ENCODE results near the gene CCDC148.

Gene CCDC148

DNA sequence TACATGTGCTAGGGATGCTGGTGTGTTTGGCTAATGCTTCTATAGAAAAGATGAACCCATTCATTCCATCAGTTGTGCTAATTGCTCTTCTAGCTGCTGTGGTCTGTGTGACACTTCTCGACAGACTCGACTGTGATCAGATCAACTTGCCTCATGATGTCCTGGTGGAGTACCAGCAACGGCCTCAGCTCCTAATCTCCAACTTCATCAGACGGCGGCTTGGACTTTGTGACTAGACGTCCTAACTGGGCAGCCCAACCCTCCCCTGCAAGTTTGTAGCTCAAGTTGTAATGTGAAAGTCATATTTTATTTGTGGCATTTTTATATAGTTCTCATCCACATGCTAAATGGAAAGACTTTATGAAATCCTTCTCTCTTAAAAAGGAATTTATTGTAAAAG, 321.9 kb downstream of the CCDC148 start:
- no peak for TF ChIP-seq RAD21 (IDR thresholded peaks at IDR 0.05; ENCODE audit: low read depth)
- no peak for TF ChIP-seq EGR1 (IDR thresholded peaks at IDR 0.05)
- TF ChIP-seq NFIC (IDR thresholded peaks at IDR 0.05), result no peak
- TF ChIP-seq YY1 (IDR thresholded peaks at IDR 0.05; ENCODE audit: low read depth), result no peak

DNA sequence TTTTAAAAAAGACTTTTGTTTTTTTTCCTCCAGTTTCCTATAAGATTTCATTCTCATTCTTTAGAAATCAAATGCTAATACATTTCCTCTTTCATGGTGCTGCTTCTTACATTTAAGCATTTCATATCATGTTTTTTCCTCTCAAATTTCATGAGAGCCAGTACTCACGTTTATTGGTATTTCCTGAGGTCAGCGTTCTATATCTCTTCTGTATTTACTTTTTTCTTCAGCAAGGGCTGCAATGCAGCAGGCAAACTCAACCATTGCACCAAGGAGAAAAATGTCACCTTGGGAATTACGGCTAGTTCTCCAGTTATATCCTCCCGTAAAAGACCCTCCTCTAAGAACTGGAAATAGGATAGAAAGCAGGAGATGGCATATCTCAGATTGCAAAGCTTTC, 322.5 kb downstream of the CCDC148 start:
- TF ChIP-seq NFIC (IDR thresholded peaks at IDR 0.05) (no peak), RAD21 (IDR thresholded peaks at IDR 0.05; ENCODE audit: low read depth) (no peak), CEBPB (IDR thresholded peaks at IDR 0.05) (no peak), YY1 (IDR thresholded peaks at IDR 0.05; ENCODE audit: low read depth) (no peak), CREB1 (IDR thresholded peaks at IDR 0.05; ENCODE audit: low read depth) (no peak), EGR1 (IDR thresholded peaks at IDR 0.05) (no peak), TAF1 (IDR thresholded peaks at IDR 0.05; ENCODE audit: low read depth) (no peak), ZBTB7A (IDR thresholded peaks at IDR 0.05; ENCODE audit: low read depth) (no peak), TCF12 (IDR thresholded peaks at IDR 0.05; ENCODE audit: low read depth) (no peak), TEAD4 (IDR thresholded peaks at IDR 0.05) (no peak), EP300 (IDR thresholded peaks at IDR 0.05; ENCODE audit: borderline replicate concordance) (no peak), FOXM1 (IDR thresholded peaks at IDR 0.05; ENCODE audit: borderline replicate concordance, low read depth) (no peak)
- TF ChIP-seq, protein P1, sequence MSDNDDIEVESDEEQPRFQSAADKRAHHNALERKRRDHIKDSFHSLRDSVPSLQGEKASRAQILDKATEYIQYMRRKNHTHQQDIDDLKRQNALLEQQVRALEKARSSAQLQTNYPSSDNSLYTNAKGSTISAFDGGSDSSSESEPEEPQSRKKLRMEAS (IDR thresholded peaks at IDR 0.05), result no peak
- TF ChIP-seq, protein P2, sequence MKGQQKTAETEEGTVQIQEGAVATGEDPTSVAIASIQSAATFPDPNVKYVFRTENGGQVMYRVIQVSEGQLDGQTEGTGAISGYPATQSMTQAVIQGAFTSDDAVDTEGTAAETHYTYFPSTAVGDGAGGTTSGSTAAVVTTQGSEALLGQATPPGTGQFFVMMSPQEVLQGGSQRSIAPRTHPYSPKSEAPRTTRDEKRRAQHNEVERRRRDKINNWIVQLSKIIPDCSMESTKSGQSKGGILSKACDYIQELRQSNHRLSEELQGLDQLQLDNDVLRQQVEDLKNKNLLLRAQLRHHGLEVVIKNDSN (IDR thresholded peaks at IDR 0.05), result no peak
- TF ChIP-seq, protein P3, sequence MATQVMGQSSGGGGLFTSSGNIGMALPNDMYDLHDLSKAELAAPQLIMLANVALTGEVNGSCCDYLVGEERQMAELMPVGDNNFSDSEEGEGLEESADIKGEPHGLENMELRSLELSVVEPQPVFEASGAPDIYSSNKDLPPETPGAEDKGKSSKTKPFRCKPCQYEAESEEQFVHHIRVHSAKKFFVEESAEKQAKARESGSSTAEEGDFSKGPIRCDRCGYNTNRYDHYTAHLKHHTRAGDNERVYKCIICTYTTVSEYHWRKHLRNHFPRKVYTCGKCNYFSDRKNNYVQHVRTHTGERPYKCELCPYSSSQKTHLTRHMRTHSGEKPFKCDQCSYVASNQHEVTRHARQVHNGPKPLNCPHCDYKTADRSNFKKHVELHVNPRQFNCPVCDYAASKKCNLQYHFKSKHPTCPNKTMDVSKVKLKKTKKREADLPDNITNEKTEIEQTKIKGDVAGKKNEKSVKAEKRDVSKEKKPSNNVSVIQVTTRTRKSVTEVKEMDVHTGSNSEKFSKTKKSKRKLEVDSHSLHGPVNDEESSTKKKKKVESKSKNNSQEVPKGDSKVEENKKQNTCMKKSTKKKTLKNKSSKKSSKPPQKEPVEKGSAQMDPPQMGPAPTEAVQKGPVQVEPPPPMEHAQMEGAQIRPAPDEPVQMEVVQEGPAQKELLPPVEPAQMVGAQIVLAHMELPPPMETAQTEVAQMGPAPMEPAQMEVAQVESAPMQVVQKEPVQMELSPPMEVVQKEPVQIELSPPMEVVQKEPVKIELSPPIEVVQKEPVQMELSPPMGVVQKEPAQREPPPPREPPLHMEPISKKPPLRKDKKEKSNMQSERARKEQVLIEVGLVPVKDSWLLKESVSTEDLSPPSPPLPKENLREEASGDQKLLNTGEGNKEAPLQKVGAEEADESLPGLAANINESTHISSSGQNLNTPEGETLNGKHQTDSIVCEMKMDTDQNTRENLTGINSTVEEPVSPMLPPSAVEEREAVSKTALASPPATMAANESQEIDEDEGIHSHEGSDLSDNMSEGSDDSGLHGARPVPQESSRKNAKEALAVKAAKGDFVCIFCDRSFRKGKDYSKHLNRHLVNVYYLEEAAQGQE (IDR thresholded peaks at IDR 0.05; ENCODE audit: low read depth), result no peak

DNA sequence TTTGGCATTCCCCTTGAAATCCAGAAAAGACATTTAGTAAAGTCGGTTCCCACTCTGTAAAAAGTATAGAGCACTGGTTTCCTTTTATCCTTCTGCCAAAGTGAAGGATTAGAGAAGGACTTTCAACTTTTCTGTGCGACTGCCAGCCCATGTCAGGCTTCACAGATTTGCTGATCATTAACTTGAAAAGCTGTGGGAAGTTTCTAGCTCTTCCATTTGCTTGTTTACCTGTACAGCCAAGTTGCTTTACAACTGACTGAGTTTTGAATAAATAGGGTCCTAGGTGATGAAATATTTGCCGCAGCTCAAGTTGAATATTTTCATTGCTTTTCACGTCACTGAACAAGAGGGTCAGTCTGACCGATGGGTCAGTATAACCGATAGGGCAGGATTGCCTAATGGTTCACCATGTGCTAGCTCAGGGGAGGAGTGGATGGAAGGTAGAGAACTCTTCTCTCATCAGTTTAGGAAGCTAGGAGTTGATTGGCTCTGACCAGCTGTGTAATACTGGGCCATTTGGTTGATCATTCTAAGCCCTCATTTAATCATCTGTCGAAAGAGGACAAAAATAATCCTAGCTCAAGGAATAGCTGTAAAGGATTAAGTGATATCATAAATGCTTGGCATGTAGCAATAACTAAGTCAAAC, 324.5 kb downstream of the CCDC148 start:
- TF ChIP-seq EP300 (IDR thresholded peaks at IDR 0.05; ENCODE audit: borderline replicate concordance) (no peak), TCF12 (IDR thresholded peaks at IDR 0.05; ENCODE audit: low read depth) (no peak), EGR1 (IDR thresholded peaks at IDR 0.05) (no peak)
- TF ChIP-seq, protein P1 (IDR thresholded peaks at IDR 0.05), result no peak
- TF ChIP-seq, protein P3 (IDR thresholded peaks at IDR 0.05; ENCODE audit: low read depth), result no peak

DNA sequence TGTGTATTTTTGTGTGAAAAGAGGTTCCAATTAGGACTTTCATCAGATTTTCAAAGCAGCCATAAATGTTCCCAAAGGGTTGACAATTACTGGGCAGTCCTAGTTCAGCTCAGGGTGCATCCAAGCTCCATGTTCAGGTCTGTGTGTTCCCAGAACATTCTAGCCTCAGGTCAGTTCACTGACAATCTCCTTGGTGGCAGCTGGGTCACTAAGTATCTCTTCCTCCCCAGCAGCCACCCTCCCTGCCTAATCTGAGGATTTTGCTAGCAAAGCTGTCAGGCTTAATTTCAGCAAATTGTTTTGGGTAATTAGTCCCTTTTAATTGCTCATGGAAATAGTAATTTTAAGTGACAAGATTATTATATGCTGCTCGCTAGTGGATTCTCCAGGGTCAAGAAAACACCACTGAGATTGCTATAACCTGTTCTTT, 325.1 kb downstream of the CCDC148 start:
- TF ChIP-seq TCF12 (IDR thresholded peaks at IDR 0.05; ENCODE audit: low read depth) (no peak), ZBTB7A (IDR thresholded peaks at IDR 0.05; ENCODE audit: low read depth) (no peak), NFIC (IDR thresholded peaks at IDR 0.05) (no peak), EP300 (IDR thresholded peaks at IDR 0.05; ENCODE audit: borderline replicate concordance) (no peak), CREB1 (IDR thresholded peaks at IDR 0.05; ENCODE audit: low read depth) (no peak)
- TF ChIP-seq, protein P1 (IDR thresholded peaks at IDR 0.05), result no peak
- TF ChIP-seq, protein P2 (IDR thresholded peaks at IDR 0.05), result no peak

DNA sequence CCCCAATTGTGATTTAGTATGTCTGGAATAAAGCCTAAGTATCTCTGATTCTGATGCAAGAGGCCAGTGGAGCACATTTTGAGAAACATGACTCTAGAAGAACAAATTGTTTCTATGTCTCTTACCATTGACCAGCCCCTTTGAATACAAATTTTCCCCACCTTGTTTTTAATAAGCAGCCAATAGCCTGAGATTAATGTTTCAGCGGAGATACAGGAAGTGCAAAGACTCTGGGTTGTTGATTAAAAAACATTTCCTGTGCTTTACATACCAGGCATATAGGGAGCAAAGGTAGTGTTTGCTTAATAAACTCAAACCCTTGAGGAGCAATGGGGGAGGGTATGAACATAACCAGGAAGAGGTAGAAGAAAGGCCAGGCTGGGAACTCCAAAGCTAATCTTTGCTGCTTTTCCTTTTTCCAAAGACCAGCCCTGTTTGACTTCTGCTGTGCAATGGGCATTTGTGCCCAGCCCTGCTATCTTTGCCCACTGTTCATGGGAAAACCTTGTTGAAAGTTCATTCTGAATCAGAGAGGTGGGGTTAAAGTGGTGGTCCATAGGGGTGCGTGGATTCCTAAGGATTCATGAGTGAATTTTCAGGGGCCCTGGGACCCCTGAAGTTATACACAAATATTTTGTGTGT, 325.6 kb downstream of the CCDC148 start:
- TF ChIP-seq, protein P1 (IDR thresholded peaks at IDR 0.05), result no peak
- TF ChIP-seq TAF1 (IDR thresholded peaks at IDR 0.05; ENCODE audit: low read depth), result no peak
- no peak for TF ChIP-seq RAD21 (IDR thresholded peaks at IDR 0.05; ENCODE audit: low read depth)
- TF ChIP-seq TCF12 (IDR thresholded peaks at IDR 0.05; ENCODE audit: low read depth), result no peak
- no peak for TF ChIP-seq CREB1 (IDR thresholded peaks at IDR 0.05; ENCODE audit: low read depth)
- no peak for TF ChIP-seq TEAD4 (IDR thresholded peaks at IDR 0.05)
- no peak for TF ChIP-seq CEBPB (IDR thresholded peaks at IDR 0.05)
- no peak for TF ChIP-seq NFIC (IDR thresholded peaks at IDR 0.05)
- no peak for TF ChIP-seq EGR1 (IDR thresholded peaks at IDR 0.05)
- TF ChIP-seq, protein P3 (IDR thresholded peaks at IDR 0.05; ENCODE audit: low read depth), result no peak
- no peak for TF ChIP-seq ZBTB7A (IDR thresholded peaks at IDR 0.05; ENCODE audit: low read depth)
- TF ChIP-seq, protein P2 (IDR thresholded peaks at IDR 0.05), result no peak
- no peak for TF ChIP-seq EP300 (IDR thresholded peaks at IDR 0.05; ENCODE audit: borderline replicate concordance)
- TF ChIP-seq FOXM1 (IDR thresholded peaks at IDR 0.05; ENCODE audit: borderline replicate concordance, low read depth), result no peak

Measured in Ishikawa (cell line).